ENCODE data around the gene SNX8. TPM values are rescaled to one million over a fixed set of nuclear protein-coding genes. Genes with fewer than 3 reads are reported as not detected.

Gene SNX8
- total and polyA plus RNA-seq, 2 of the 13 experiments (the other 11 are each of a cell fraction or from before 2014, with no cell fraction given): 20.6 to 45.2 TPM

DNA sequence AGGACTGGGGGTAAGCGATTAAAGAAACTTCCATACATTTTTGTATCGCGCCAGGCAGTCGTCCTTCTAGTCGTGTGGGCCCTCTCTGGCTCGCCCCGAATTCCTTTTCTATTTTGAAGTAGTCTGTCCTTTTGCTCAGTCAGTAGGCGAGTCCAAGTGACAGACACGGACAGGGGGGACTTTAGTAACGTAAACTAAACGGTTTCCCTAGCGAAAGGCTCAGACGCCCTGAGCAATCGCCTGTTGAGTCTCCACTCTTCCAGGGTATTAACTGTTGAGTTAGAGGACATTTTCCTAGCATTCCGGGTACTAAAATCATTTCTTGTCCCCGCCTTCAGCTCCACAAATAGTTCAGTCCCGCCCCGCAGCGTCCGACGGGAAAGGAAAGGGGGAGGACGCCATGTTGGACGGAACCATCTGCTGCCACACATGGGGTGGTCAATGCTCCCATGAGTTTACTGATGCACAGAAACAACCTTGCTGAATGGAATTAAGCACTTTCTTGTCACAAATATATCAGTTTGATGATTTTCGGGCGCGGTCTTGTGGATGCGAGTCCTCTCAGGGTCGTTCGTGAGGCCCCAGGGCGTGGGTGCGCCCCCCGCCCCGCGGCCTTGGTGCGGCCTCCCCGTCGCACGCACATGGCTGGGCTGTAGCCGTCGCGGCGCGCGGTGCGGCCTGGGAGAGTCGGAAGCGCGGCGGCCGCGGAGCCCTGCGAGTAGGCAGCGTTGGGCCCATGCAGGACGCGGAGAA, 40.1 kb upstream of the SNX8 start, which contains the start of gene EIF3B (continued):
- TF ChIP-seq, protein P1, sequence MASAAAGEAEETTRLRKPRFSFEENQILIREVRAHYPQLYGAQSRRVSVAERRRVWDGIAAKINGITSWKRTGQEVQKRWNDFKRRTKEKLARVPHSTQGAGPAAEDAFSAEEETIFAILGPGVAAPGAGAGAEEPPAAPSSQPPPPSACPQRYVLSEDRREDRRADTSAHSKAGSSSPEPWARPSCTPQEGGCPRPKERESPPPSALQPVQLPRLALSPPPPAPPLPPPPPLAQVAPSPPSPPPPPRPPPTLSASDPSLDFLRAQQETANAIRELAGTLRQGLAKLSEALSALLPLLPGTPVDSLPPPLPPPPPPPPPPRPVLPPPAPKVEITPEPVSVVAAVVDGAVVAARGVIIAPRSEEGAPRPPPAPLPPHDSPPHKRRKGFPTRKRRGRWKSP (CRISPR knock-in tag; IDR thresholded peaks at IDR 0.05): no peak
- TF ChIP-seq REXO4 (CRISPR knock-in tag; IDR thresholded peaks at IDR 0.05; ENCODE audit: borderline replicate concordance) (no peak), TMF1 (CRISPR knock-in tag; IDR thresholded peaks at IDR 0.05; ENCODE audit: low read depth) (no peak; the same call in 1 of the 2 replicates), ATRX (CRISPR knock-in tag; IDR thresholded peaks at IDR 0.05; ENCODE audit: borderline replicate concordance) (no peak), ZNF431 (CRISPR knock-in tag; IDR thresholded peaks at IDR 0.05; ENCODE audit: borderline replicate concordance, low read depth) (peak; percentile 4; the same call in 1 of the 2 replicates), SMARCE1 (IDR thresholded peaks at IDR 0.05; ENCODE audit: borderline replicate concordance) (no peak), ZNF12 (CRISPR knock-in tag; IDR thresholded peaks at IDR 0.05) (0 out of 2 replicates have a peak, but pooled peaks have one; percentile 35), ZNF20 (CRISPR knock-in tag; IDR thresholded peaks at IDR 0.05) (no peak), ARNTL (CRISPR knock-in tag; IDR thresholded peaks at IDR 0.05) (peak; percentile 61), ZNF34 (CRISPR knock-in tag; IDR thresholded peaks at IDR 0.05; ENCODE audit: borderline replicate concordance) (peak; percentile 69; the same call in 1 of the 2 replicates), ZNF251 (CRISPR knock-in tag; IDR thresholded peaks at IDR 0.05) (peak; percentile 46; the same call in 1 of the 2 replicates), DNMT1 (CRISPR knock-in tag; IDR thresholded peaks at IDR 0.05) (no peak), ARID2 (CRISPR knock-in tag; IDR thresholded peaks at IDR 0.05; ENCODE audit: borderline replicate concordance) (no peak; the same call in 1 of the 2 replicates), TEAD3 (CRISPR knock-in tag; optimal IDR thresholded peaks at IDR 0.05; ENCODE audit: borderline replicate concordance) (no peak), ZNF543 (CRISPR knock-in tag; IDR thresholded peaks at IDR 0.05) (no peak; the same call in 1 of the 2 replicates), YY1 (IDR thresholded peaks at IDR 0.05; ENCODE audit: insufficient read depth, insufficient replicate concordance, low read depth, low read length) (peak; percentile 93)
- TF ChIP-seq, protein P2, sequence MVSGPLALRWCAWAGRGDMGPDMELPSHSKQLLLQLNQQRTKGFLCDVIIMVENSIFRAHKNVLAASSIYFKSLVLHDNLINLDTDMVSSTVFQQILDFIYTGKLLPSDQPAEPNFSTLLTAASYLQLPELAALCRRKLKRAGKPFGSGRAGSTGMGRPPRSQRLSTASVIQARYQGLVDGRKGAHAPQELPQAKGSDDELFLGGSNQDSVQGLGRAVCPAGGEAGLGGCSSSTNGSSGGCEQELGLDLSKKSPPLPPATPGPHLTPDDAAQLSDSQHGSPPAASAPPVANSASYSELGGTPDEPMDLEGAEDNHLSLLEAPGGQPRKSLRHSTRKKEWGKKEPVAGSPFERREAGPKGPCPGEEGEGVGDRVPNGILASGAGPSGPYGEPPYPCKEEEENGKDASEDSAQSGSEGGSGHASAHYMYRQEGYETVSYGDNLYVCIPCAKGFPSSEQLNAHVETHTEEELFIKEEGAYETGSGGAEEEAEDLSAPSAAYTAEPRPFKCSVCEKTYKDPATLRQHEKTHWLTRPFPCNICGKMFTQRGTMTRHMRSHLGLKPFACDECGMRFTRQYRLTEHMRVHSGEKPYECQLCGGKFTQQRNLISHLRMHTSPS (CRISPR knock-in tag; IDR thresholded peaks at IDR 0.05; ENCODE audit: low read depth): no peak
- TF ChIP-seq, protein P3, sequence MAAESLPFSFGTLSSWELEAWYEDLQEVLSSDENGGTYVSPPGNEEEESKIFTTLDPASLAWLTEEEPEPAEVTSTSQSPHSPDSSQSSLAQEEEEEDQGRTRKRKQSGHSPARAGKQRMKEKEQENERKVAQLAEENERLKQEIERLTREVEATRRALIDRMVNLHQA (CRISPR knock-in tag; IDR thresholded peaks at IDR 0.05): no peak
- TF ChIP-seq, protein P4, sequence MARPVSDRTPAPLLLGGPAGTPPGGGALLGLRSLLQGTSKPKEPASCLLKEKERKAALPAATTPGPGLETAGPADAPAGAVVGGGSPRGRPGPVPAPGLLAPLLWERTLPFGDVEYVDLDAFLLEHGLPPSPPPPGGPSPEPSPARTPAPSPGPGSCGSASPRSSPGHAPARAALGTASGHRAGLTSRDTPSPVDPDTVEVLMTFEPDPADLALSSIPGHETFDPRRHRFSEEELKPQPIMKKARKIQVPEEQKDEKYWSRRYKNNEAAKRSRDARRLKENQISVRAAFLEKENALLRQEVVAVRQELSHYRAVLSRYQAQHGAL (CRISPR knock-in tag; IDR thresholded peaks at IDR 0.05; ENCODE audit: not compliant biosample characterization): no peak
- TF ChIP-seq, protein P5, sequence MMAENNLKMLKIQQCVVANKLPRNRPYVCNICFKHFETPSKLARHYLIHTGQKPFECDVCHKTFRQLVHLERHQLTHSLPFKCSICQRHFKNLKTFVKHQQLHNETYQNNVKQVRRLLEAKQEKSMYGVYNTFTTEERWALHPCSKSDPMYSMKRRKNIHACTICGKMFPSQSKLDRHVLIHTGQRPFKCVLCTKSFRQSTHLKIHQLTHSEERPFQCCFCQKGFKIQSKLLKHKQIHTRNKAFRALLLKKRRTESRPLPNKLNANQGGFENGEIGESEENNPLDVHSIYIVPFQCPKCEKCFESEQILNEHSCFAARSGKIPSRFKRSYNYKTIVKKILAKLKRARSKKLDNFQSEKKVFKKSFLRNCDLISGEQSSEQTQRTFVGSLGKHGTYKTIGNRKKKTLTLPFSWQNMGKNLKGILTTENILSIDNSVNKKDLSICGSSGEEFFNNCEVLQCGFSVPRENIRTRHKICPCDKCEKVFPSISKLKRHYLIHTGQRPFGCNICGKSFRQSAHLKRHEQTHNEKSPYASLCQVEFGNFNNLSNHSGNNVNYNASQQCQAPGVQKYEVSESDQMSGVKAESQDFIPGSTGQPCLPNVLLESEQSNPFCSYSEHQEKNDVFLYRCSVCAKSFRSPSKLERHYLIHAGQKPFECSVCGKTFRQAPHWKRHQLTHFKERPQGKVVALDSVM (CRISPR knock-in tag; IDR thresholded peaks at IDR 0.05): no peak
- TF ChIP-seq, protein P6, sequence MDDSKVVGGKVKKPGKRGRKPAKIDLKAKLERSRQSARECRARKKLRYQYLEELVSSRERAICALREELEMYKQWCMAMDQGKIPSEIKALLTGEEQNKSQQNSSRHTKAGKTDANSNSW (CRISPR knock-in tag; IDR thresholded peaks at IDR 0.05; ENCODE audit: borderline replicate concordance): no peak

Data from HepG2 (cell line).